Measurements from ENCODE around the gene B4GALNT1.
A peak's percentile ranks its signal among the peaks of the same experiment; 100 is the strongest.
"Not testable (repeated sequence)": the region's sequence is repeated elsewhere in the genome, so short reads cannot be mapped to it uniquely, and the experiment has no call there.

B4GALNT1 gene

DNA sequence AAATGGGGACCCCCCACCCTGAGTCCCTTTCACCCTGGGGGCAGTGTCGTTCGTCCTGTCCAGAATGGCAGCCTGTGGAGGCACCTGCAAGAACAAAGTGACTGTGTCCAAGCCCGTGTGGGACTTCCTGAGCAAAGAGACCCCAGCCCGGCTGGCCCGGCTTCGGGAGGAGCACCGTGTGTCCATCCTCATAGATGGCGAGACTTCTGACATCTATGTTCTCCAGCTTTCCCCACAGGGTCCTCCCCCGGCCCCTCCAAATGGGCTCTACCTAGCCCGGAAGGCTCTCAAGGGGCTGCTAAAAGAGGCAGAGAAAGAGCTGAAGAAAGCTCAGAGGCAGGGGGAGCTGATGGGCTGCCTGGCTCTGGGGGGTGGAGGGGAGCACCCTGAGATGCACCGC is 26.2 kb downstream of the B4GALNT1 start:
- DNase-seq = no peak

GRCh38 chr12:57606399-57606798 is 26.6 kb downstream of the B4GALNT1 start:
- no peak for DNase-seq

DNA sequence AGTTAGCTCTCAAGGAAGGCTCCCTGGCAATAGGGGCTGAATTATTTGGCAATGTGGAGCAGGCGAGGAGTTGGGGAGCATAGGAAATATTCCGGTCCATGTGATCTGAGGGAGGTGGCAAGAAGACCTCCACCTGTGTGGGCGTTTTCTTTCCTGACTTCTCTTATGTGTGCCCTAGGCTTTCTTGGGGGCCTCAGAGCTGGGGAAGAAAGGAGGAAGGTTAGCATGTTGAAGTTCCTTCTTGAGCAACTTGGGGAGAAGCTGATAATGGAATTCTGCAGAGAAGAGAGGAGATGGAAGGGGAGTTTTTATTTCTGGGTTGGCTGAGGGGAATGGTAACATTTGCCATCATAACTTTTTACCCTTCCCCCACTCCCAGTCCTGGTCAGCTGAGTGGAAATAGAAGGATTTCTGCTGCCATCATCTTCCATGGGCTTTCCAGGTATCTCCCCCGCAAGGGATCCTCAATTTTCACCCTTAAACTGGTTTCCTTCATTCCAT is 27.1 kb downstream of the B4GALNT1 start:
- DNase-seq = no peak

DNA sequence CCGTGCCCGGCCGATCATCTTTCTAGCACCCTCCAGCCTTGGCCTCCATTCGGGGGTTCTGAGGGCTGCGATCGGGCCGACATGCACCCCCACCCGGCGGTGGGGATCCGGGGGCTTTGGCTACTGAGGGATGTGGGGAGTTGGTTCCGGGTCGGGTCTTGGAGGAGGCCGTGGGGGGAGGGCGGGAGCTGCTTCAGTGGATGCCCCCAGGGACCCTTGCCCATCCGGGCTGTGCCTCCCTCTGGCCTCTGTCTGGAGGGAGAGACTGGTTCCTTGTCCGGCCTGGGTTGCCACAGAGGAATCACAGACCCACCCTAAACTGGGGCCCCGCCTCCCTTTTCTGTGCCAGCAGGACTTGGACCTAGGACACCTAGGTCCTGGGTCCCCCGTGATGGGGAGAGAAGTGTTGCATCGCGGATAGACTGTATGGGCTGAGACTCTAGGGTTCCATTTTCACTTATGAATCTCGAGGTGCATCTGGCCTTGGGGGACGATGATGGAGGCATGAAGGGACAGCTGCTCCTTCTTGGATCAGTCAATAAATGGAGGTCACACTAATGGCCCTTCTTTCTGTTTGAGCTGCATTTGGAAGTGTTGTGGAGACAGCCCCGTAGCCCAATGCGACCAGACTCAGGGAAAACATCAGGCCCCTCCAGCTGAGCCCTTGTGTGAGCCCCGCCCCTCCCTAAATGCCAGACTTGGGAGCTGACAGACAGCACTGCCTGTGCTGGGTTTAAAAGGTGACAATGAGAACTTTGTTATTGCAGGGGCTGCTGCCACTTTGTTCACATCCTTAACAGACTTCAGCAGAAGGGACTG is 27.8 kb downstream of the B4GALNT1 start:
- DNase-seq = no peak

DNA sequence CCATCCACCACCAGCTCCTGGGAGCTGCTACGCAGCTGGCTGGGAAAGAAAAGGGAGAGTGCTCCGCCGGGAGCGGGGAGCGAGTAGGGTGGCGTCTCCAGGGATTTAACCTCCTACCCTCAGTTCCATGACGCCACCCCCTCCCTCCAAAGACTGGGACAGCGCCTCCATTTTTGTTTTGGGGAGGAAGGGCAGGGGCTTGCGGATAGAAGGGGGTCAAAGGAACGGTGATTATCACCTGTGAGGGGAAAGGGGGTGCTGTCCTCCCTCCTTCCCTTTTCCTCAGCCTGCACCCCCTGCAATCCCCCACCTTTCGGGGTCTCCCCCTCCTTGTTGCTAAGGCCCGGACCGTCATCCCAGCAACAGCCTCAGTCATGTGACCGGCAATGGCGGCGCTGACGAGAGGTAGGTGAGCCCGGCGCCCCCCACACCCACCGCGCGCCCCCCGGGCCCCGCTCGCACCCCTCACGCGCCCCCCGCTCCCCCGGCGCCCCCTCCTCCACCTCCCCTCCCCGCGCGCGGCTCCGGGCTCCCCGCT is 28.5 kb downstream of the B4GALNT1 start, which contains the start of gene DTX3:
DTX3 (plus strand) TSS at position 371 of the 538 bp plus-strand sequence. CDS start 1,694 bp downstream, outside the sequence.
- peak; percentile 44 for DNase-seq

DNA sequence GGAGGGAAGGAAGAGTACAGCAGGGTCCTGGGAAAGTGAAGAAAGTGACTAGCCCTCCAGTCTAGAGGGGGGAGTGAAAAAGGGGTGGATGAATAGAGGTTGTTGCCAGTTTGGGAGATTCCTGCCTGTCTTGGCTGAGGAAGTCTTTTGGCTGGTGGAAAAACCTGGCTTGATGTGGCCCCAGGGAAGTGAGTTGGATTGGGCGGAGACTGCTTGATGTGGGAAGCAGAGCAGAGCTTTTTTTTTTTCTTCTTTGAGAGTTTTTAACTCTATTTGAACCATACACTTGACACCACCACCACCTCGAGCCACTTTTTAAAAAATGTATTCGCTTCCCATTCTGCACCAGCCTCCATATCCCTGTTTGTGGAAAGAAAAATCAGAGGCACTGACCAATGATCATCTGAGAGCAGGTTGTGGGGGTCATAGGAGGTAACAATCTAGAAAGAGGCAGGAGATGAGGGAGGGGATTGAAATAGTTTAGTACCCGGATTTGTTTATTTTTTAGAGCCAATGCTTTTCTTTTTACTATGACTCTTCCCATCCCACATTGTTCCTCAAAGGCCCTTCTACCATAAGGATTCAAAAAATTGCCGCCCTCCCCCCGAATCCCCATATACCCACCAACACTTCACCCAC is 29.1 kb downstream of the B4GALNT1 start:
- DNase-seq = no peak

GRCh38 chr12:57603324-57603723 is 29.7 kb downstream of the B4GALNT1 start:
- DNase-seq = no peak

- DNase-seq = no peak
Measured at GRCh38 chr12:57602544-57602943, 30.5 kb downstream of the B4GALNT1 start.

- DNase-seq = no peak
Measured at GRCh38 chr12:57600395-57600794, 32.6 kb downstream of the B4GALNT1 start.

GRCh38 chr12:57593187-57593586 is 39.8 kb downstream of the B4GALNT1 start:
- no peak for DNase-seq

DNA sequence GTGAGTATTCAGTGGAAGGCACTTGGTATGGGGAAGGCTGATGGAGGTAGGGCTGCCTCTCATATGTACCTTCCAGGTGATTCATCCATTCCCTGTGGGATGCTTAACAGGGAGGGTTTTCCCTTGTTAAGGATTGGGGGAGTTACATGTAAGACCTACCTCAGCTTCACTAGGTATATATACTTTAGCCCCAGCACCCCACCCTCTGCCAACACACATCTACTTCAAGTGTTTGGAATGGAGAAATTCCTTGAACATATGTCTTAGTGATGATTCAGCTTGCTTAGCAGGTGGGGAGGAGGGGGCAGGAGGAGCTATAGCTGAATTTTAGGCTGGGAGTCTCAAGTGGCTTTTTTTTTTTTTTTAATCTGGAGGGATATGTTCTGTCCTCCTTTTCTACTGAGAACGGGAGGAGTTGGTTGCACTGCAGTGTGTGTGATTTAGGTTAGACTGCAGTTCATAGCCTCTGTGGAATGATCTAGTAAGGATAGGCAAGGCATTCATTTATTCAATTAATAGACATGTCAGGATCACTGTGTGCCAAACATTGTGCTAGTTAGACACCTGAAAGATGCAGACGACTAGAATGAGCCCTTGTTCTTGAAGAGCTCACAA is 40.3 kb downstream of the B4GALNT1 start:
- DNase-seq = no peak

GRCh38 chr12:57591782-57592325 is 41.1 kb downstream of the B4GALNT1 start:
- no peak for DNase-seq

DNA sequence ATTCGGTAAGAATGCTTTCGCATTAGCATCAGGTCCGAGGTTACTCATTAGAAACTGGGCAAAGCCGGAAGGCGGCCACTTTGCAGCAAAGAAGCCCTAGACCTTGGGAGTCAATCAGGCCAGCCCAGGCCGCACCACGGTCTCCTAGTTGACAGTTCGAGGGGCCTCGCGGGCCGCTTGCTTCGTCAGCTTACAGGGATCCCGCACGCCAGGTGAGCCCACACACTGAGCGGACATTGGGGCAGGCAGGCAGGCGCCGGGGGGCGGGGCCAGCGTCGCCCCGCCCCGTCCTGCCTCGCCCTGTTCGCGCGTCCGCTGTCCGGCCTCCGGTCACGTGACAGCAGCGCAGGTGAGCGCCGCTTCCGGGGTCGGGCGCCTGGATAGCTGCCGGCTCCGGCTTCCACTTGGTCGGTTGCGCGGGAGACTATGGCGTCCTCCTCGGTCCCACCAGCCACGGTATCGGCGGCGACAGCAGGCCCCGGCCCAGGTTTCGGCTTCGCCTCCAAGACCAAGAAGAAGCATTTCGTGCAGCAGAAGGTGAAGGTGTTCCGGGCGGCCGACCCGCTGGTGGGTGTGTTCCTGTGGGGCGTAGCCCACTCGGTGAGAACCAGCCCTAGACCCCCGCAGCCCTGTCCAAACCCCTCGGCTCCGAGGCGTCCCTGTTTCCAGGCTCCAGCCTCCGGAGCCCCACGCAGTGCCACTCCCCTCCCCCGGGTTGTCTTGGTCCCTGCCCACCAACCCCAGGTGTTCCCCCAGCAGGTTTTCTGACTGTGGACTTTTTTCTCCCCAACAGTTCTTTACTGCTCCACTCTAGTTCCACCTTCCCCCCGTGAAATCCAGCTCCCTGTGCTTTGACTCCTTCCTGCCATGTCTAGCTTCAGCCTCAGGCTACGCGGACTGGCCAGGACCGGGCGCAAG is 41.9 kb downstream of the B4GALNT1 start, which contains the start of gene PIP4K2C:
PIP4K2C (plus strand) TSS at position 329 of the 918 bp plus-strand sequence; CDS start at position 427, 98 bp downstream.
- DNase-seq = peak; percentile 88

DNA sequence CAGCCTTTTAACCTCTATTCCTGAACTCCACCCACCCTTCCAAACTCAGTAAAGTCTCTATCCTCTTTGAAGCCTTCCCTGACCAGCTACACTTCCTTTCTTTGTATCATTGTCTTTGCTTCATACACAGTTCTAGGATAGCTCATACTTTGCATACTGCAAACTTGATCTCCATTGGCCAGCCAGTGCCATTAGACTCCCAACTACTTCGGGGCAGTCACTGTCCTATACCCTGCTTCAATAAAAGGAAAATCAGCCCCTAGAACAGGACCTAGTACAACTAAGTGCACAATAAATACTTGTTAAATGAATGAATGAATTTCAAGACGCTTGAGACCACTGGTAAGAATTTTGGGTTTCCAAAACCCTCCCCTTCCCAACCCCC is 42.5 kb downstream of the B4GALNT1 start:
- no peak for DNase-seq

- not testable (repeated sequence) for DNase-seq
Measured at GRCh38 chr12:57588951-57589610, 43.9 kb downstream of the B4GALNT1 start.

GRCh38 chr12:57586832-57587429 is 46.1 kb downstream of the B4GALNT1 start:
- DNase-seq = no peak

- no peak for DNase-seq
Measured at GRCh38 chr12:57586128-57586527, 46.9 kb downstream of the B4GALNT1 start.

DNA sequence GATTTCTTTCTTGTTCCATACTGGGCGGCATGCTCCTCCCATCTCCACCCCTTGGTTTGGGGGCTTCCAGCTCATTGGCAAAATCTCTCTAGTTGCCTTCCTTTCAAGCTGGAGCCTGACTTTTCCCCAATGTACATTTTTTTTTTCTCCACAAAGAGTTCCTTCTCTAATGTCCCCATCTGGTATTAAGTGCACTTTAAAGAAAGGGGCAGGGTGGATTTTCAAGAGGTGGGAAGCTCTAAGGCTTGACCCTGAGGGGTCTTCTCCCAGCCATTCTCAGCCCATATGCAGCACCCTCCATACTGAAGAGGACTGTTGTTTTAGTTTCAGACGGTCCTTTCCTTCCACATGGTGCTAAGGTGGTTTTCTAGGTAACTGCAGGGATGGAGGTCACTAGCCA is 47.8 kb downstream of the B4GALNT1 start:
- DNase-seq = no peak

- DNase-seq = no peak
Measured at GRCh38 chr12:57584690-57585089, 48.3 kb downstream of the B4GALNT1 start.

GRCh38 chr12:57584050-57584449 is 49.0 kb downstream of the B4GALNT1 start:
- no peak for DNase-seq

All from hematopoietic multipotent progenitor cell treated with erythropoietin and hydrocortisone succinate and interleukin-3 and kit ligand, for 4 days (in vitro differentiated cells).